Testis (tissue), 2 donors: Measurements from ENCODE around the gene TBC1D16.

Experiments used
- CTCF ChIP-seq, 3 experiments: fragments of 450-650 bp in 2 of 3; fragments of 200-600 bp in 1 of 3; sonication (generic) in 1 of 3; IDR thresholded peaks; one replicate each; pipeline ENCODE4 v1.5.1; 2016 to 2019; ENCODE audit warnings: antibody characterized with exemption in 3 of 3, mild to moderate bottlenecking in 2 of 3, moderate library complexity in 1 of 3
- POLR2A ChIP-seq: fragments of 450-650 bp; IDR thresholded peaks from one replicate; pipeline ENCODE4 v1.6.1; 2017; ENCODE audit warnings: antibody characterized with exemption, mild to moderate bottlenecking, moderate library complexity

- TF ChIP-seq CTCF (IDR thresholded peaks at IDR 0.05) = no peak
- TF ChIP-seq POLR2A = no peak
Measured at GRCh38 chr17:80027043-80027435, 8.6 kb downstream of the TBC1D16 start.
